HEK293T (cell line): ENCODE measurements around the gene FAM107B.

ENCODE experiments used
- BHLHE40 ChIP-seq: fragments of 450-650 bp; IDR thresholded peaks from 2 replicates; pipeline ENCODE4 v1.6.1; 2016; ENCODE audit warnings: mild to moderate bottlenecking, moderate library complexity, borderline replicate concordance
- ELF4 ChIP-seq: fragments of 450-650 bp; IDR thresholded peaks from 2 replicates; pipeline ENCODE4 v1.6.1; 2017; ENCODE audit warnings: antibody characterized with exemption
- FOXK2 ChIP-seq: fragments of 450-650 bp; IDR thresholded peaks from 2 replicates; pipeline ENCODE4 v1.6.1; 2016; ENCODE audit warnings: mild to moderate bottlenecking
- FOXM1 ChIP-seq: fragments of 450-650 bp; IDR thresholded peaks from 2 replicates; pipeline ENCODE4 v1.6.1; 2017; ENCODE audit warnings: mild to moderate bottlenecking, borderline replicate concordance
- HDGF ChIP-seq: fragments of 450-650 bp; IDR thresholded peaks from 2 replicates; pipeline ENCODE4 v1.6.1; 2017; ENCODE audit warnings: antibody characterized with exemption, borderline replicate concordance
- SP1 ChIP-seq: fragments of 450-650 bp; IDR thresholded peaks from 2 replicates; pipeline ENCODE4 v1.6.1; 2017
- SUZ12 ChIP-seq: fragments of 450-650 bp; IDR thresholded peaks from 2 replicates; pipeline ENCODE4 v1.6.1; 2016; ENCODE audit warnings: mild to moderate bottlenecking
- TARDBP ChIP-seq: fragments of 450-650 bp; IDR thresholded peaks from 2 replicates; pipeline ENCODE4 v1.6.1; 2016
- ZNF384 ChIP-seq: fragments of 450-650 bp; IDR thresholded peaks from 2 replicates; pipeline ENCODE4 v1.6.1; 2016
- TF ChIP-seq, protein P1 (sequence below): fragments of 450-650 bp; IDR thresholded peaks from 2 replicates; pipeline ENCODE4 v1.6.1; 2016

DNA sequence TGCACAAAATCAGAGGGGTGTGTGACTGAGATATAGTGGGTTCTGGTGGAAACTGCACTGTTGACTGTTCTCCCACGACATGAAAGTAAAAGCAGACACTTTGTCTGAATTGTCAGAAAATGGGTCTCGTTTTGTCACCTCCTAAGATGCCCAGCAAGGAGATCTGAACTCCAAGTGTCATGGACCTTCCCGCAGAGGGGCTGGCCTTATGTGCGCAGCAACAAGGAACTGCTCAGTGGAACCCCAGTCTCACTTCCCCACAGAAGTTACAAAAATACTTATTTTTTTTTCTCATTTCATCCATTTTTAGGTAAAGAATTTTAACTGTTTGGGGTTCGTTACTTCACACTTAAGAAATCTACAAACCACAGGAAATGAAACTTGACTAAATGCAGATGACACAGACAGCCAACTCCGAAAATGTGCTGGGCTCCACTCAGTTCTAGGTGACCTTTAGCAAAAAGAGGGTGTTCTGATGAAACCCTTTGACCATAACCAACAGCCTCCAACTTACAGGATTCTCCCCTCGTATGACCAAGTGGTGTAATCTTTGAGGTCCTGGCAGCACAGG lies 115.0 kb downstream of the FAM107B start:
- TF ChIP-seq ELF4 (no peak), BHLHE40 (no peak), ZNF384 (no peak), SP1 (no peak), HDGF (no peak), FOXM1 (no peak), SUZ12 (no peak), FOXK2 (no peak), TARDBP (no peak)
- TF ChIP-seq, protein P1, sequence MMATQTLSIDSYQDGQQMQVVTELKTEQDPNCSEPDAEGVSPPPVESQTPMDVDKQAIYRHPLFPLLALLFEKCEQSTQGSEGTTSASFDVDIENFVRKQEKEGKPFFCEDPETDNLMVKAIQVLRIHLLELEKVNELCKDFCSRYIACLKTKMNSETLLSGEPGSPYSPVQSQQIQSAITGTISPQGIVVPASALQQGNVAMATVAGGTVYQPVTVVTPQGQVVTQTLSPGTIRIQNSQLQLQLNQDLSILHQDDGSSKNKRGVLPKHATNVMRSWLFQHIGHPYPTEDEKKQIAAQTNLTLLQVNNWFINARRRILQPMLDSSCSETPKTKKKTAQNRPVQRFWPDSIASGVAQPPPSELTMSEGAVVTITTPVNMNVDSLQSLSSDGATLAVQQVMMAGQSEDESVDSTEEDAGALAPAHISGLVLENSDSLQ: no peak
